IPS-20b (cell line): Measurements from ENCODE around the gene TPD52L1.

Experiments used
- H3K27ac ChIP-seq: one replicate; pipeline ENCODE4 v1.5.1; 2013; ENCODE audit warnings: low read length
- H3K27me3 ChIP-seq: 2 replicates; pipeline ENCODE4 v1.6.1; 2013; ENCODE audit warnings: mild to moderate bottlenecking, low read length, inconsistent platforms; ENCODE audit not compliant: insufficient read depth
- H3K36me3 ChIP-seq: 2 replicates; pipeline ENCODE4 v1.6.1; 2013; ENCODE audit warnings: low read depth, mild to moderate bottlenecking, inconsistent platforms, low read length, moderate library complexity; ENCODE audit not compliant: insufficient read depth
- H3K4me1 ChIP-seq: 2 replicates; pipeline ENCODE4 v1.6.1; 2013; ENCODE audit warnings: mild to moderate bottlenecking, control low read depth, inconsistent platforms, low read length, moderate library complexity; ENCODE audit not compliant: insufficient read depth
- H3K4me3 ChIP-seq: 2 replicates; pipeline ENCODE4 v1.5.1; 2013; ENCODE audit warnings: mild to moderate bottlenecking, low read length, inconsistent platforms
- H3K9ac ChIP-seq: 2 replicates; pipeline ENCODE4 v1.6.1; 2013; ENCODE audit warnings: low read depth, mild to moderate bottlenecking, inconsistent platforms, low read length, moderate library complexity
- H3K9me3 ChIP-seq: 2 replicates; pipeline ENCODE4 v1.6.1; 2013; ENCODE audit warnings: mild to moderate bottlenecking, low read depth, low read length, inconsistent platforms; ENCODE audit not compliant: insufficient read depth

Gene TPD52L1

DNA sequence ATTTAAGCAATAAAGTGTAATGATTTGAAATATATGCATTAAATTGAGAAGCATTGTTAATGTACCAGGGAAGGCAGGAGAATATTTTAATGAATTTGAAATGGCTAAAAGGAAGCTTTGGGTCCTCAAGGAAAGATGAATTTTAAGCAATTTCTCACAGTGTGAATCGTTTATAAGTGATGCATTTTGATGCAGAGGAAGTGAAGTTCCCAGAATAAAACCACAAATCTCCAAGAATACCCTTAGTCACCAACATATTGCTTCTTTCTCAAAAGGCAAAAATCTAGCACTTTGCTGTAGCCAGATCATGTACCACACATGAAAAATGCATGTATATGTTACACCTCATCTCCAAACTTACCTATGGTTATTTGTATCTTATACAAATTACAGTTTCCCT, 11.7 kb downstream of the TPD52L1 start:
- H3K9me3 ChIP-seq: no peaks in the 10 kb centered on the region
- no peaks in the 10 kb centered on the region for H3K36me3 ChIP-seq
- H3K27me3 ChIP-seq: no peaks in the 10 kb centered on the region
- H3K27ac ChIP-seq: no peak overlapping the region
- no peaks in the 10 kb centered on the region for H3K4me1 ChIP-seq
- no peak overlapping the region for H3K4me3 ChIP-seq
- H3K9ac ChIP-seq: no peak overlapping the region

- Histone ChIP-seq H3K27me3 (no peaks in the 10 kb centered on the region), H3K4me1 (no peaks in the 10 kb centered on the region), H3K27ac (no peak overlapping the region), H3K9ac (no peak overlapping the region), H3K36me3 (no peaks in the 10 kb centered on the region), H3K4me3 (no peak overlapping the region), H3K9me3 (no peaks in the 10 kb centered on the region)
Measured at GRCh38 chr6:125165776-125166175, 12.2 kb downstream of the TPD52L1 start.

DNA sequence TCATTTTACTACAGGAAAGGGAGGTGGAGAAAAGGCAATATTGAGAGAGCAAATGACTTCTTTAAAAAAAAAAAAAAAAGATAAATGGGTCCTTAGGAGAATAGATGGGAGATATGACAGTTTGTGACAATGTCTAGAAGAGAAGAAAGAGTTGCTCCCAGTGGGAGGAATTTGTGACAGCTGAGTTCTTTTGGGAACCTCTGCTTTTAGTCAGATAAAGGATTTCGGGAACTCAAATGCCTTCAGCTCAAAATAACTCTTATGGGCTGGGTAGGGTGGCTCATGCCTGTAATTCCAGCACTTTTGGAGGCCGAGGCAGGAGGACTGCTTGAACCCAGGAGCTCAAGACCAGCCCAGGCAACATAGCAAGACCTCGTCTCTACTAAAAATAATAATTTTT, 13.1 kb downstream of the TPD52L1 start:
- Histone ChIP-seq H3K27me3 (no peaks in the 10 kb centered on the region), H3K9ac (no peak overlapping the region), H3K36me3 (no peaks in the 10 kb centered on the region), H3K4me3 (no peak overlapping the region), H3K9me3 (no peaks in the 10 kb centered on the region), H3K27ac (no peak overlapping the region), H3K4me1 (no peaks in the 10 kb centered on the region)

DNA sequence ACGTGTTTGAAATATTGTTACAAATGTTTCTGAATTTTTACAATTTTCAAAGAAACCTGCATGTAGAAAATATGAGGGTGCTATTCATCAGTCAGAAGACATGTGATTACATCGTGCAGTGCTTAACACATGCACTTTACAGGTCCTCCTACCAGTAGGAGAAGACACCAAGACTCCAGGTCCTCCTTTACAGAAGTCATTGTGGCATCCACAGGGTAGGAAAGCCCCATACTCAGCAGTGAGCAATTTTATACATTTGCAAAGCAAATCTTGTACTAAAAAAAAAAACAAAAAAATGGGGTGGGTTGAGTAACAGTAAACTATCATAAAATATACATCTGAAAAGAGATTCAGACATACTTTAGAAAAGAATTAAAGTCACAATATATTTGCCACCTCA, 14.0 kb downstream of the TPD52L1 start:
- Histone ChIP-seq H3K27me3 (no peaks in the 10 kb centered on the region), H3K4me1 (no peaks in the 10 kb centered on the region), H3K4me3 (no peak overlapping the region), H3K36me3 (no peaks in the 10 kb centered on the region), H3K27ac (no peak overlapping the region), H3K9ac (no peak overlapping the region), H3K9me3 (no peaks in the 10 kb centered on the region)

GRCh38 chr6:125169058-125169457, 15.5 kb downstream of the TPD52L1 start:
- no peak overlapping the region for H3K27ac ChIP-seq
- H3K9me3 ChIP-seq: no peaks in the 10 kb centered on the region
- no peaks in the 10 kb centered on the region for H3K4me1 ChIP-seq
- no peak overlapping the region for H3K4me3 ChIP-seq
- no peak overlapping the region for H3K9ac ChIP-seq
- H3K36me3 ChIP-seq: no peaks in the 10 kb centered on the region
- no peaks in the 10 kb centered on the region for H3K27me3 ChIP-seq

DNA sequence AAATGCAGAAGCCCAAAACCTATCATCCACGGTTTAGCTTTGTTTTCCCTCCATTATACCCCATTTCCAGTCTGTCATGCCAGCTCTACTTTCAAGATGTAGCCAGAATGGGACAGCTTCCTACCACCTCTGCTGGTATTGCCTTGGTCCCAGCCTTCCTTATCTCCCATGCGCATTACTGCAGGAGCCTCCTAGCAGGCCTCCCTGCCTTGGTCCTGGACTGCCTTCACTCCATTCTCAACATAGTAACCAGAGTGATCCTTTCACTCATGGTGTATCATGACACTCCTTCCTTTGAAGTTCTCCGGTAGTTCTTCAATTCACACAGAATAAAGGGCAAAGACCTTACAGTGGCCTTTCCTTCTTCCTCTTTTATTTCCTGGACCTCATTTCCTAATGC, 15.9 kb downstream of the TPD52L1 start:
- Histone ChIP-seq H3K36me3 (no peaks in the 10 kb centered on the region), H3K9ac (no peak overlapping the region), H3K4me3 (no peak overlapping the region), H3K27me3 (no peaks in the 10 kb centered on the region), H3K9me3 (no peaks in the 10 kb centered on the region), H3K4me1 (peaks cover 4% of the 10 kb centered on the region; the same call in 1 of the 2 replicates), H3K27ac (no peak overlapping the region)

- peaks cover 4% of the 10 kb centered on the region; the same call in 1 of the 2 replicates for H3K4me1 ChIP-seq
- no peak overlapping the region for H3K27ac ChIP-seq
- H3K36me3 ChIP-seq: no peaks in the 10 kb centered on the region
- H3K9me3 ChIP-seq: no peaks in the 10 kb centered on the region
- no peaks in the 10 kb centered on the region for H3K27me3 ChIP-seq
- no peak overlapping the region for H3K9ac ChIP-seq
- no peak overlapping the region for H3K4me3 ChIP-seq
Measured at GRCh38 chr6:125170376-125170775, 16.8 kb downstream of the TPD52L1 start.

DNA sequence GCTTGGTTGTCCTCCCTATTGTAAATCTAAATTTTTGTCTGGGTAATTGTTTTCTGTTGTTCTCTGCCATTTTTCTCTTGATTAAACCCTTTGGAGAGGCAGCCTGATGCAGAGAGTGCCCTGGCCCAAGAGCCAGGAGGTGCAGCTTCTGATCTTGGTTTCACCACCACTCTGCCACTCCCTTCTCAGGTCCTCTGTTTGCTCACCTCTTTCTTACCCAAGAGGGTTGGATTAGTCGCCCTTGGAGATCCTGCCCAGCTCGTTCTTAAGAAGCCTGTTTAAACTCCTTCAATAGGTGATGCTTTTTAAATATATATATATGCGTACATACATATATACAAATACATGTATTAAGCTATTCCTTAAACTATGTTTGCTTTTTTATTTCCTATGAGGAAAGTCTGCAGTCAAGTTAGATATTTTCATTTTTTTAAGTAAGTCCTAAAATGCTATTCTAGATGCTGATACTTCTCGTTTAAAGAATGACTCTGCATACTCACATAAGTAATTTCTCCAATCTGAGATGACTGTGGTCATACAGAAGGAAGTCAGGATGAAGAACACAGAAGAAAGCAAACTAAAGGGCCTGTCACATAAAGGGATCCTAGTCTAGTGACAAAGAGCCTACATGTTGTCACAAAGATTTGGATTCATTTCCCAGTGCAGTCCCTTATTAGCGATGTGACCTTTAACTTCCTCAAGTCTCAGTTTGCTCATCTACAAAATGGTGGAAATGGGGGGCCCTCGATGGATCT, 19.9 kb downstream of the TPD52L1 start:
- Histone ChIP-seq H3K4me1 (peaks cover 4% of the 10 kb centered on the region; the same call in 1 of the 2 replicates), H3K4me3 (no peak overlapping the region), H3K9me3 (no peaks in the 10 kb centered on the region), H3K9ac (no peak overlapping the region), H3K27ac (no peak overlapping the region), H3K27me3 (no peaks in the 10 kb centered on the region), H3K36me3 (no peaks in the 10 kb centered on the region)

- Histone ChIP-seq H3K36me3 (no peaks in the 10 kb centered on the region), H3K4me3 (no peak overlapping the region), H3K9ac (no peak overlapping the region), H3K27ac (no peak overlapping the region), H3K27me3 (no peaks in the 10 kb centered on the region), H3K9me3 (no peaks in the 10 kb centered on the region), H3K4me1 (peaks cover 4% of the 10 kb centered on the region; the same call in 1 of the 2 replicates)
Measured at GRCh38 chr6:125174626-125175025, 21.1 kb downstream of the TPD52L1 start.

GRCh38 chr6:125175466-125176048, 22.0 kb downstream of the TPD52L1 start:
- peaks cover 4% of the 10 kb centered on the region; the same call in 1 of the 2 replicates for H3K4me1 ChIP-seq
- no peak overlapping the region for H3K9ac ChIP-seq
- no peaks in the 10 kb centered on the region for H3K9me3 ChIP-seq
- no peak overlapping the region for H3K4me3 ChIP-seq
- no peak overlapping the region for H3K27ac ChIP-seq
- H3K27me3 ChIP-seq: no peaks in the 10 kb centered on the region
- H3K36me3 ChIP-seq: no peaks in the 10 kb centered on the region

DNA sequence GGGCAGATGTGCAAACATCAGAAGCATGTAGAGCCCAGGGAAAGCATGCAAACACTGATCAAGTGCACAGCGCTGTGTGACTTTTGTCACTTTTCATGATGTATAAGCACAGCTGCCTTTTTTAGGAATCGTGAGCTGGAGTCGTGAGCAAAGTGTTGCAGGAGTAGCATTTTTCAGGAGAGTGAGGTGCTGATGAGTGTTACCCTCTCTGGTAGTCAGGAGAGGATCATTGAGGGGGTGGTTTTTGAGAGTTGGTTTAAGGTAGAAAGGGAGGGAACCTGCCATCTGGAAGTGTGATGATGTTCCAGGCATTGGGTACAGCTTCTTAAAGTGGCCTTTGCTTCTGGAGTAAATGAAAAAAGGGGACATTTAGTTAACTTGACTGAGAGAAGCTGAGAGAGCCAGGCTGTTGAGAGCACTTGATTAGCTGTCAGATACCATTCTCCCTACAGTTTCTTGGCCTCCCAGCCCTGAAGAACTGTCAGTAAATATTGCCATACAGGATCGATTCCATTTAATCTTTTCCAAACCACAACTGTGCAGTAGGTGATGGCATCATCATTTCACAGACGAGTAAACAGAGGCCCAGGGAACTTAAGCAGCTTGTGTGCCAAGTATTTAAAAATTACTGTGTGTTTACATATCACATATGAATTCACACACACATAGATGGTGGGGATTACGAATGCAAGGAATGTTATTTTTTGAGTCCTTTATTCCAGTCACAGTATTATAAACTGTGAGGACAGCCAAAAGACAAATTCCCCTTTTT, 28.9 kb downstream of the TPD52L1 start:
- no peaks in the 10 kb centered on the region for H3K9me3 ChIP-seq
- H3K9ac ChIP-seq: no peak overlapping the region
- no peaks in the 10 kb centered on the region for H3K36me3 ChIP-seq
- no peak overlapping the region for H3K27ac ChIP-seq
- no peaks in the 10 kb centered on the region for H3K27me3 ChIP-seq
- H3K4me3 ChIP-seq: no peak overlapping the region
- no peaks in the 10 kb centered on the region for H3K4me1 ChIP-seq

- H3K27ac ChIP-seq: no peak overlapping the region
- no peaks in the 10 kb centered on the region for H3K27me3 ChIP-seq
- no peaks in the 10 kb centered on the region for H3K36me3 ChIP-seq
- no peaks in the 10 kb centered on the region for H3K4me1 ChIP-seq
- H3K9me3 ChIP-seq: no peaks in the 10 kb centered on the region
- no peak overlapping the region for H3K9ac ChIP-seq
- no peak overlapping the region for H3K4me3 ChIP-seq
Measured at GRCh38 chr6:125183391-125183790, 29.8 kb downstream of the TPD52L1 start.
